IPS-15b (cell line): ENCODE results near the gene SPATA16.
"Not testable (repeated sequence)": the region's sequence is repeated elsewhere in the genome, so short reads cannot be mapped to it uniquely, and the experiment has no call there.

ENCODE experiments used
- H3K27me3 ChIP-seq: one replicate; pipeline ENCODE4 v1.6.1; 2013; ENCODE audit warnings: low read length; ENCODE audit not compliant: control insufficient read depth, insufficient read depth
- H3K36me3 ChIP-seq: one replicate; pipeline ENCODE4 v1.6.1; 2013; ENCODE audit warnings: low read length; ENCODE audit not compliant: control insufficient read depth, insufficient read depth
- H3K4me1 ChIP-seq: one replicate; pipeline ENCODE4 v1.6.1; 2013; ENCODE audit warnings: mild to moderate bottlenecking, low read length; ENCODE audit not compliant: control insufficient read depth, insufficient read depth
- H3K4me3 ChIP-seq: one replicate; pipeline ENCODE4 v1.5.1; 2013; ENCODE audit warnings: low read depth, low read length
- H3K9ac ChIP-seq: one replicate; pipeline ENCODE4 v1.6.1; 2013; ENCODE audit warnings: low read depth, mild to moderate bottlenecking, low read length
- H3K9me3 ChIP-seq: one replicate; pipeline ENCODE4 v1.6.1; 2013; ENCODE audit warnings: mild to moderate bottlenecking, low read length; ENCODE audit not compliant: control insufficient read depth, insufficient read depth

Gene SPATA16

DNA sequence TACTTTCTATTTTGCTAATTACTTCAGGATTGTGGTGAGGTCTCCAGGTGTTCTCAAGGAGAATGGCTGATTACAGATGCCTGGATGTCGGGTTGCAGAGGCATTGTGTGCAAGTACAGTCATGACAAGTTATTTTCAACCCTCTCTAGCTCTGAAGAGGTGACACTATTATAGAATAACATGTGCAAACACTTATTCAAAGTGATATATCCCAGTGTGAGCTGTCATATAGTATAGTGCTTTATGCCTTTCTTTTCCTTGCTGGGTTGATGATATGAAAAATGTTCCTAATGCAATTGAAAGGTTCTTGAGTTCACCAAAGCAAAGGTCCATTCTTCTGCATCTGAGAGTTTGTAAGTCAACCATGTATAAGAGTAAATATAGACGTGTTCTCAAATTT lies 167.2 kb downstream of the SPATA16 start:
- no peaks in the 10 kb centered on the region for H3K36me3 ChIP-seq
- H3K27me3 ChIP-seq: no peaks in the 10 kb centered on the region
- no peaks in the 10 kb centered on the region for H3K9me3 ChIP-seq
- H3K9ac ChIP-seq: no peak overlapping the region
- no peaks in the 10 kb centered on the region for H3K4me1 ChIP-seq
- H3K4me3 ChIP-seq: no peak overlapping the region

DNA sequence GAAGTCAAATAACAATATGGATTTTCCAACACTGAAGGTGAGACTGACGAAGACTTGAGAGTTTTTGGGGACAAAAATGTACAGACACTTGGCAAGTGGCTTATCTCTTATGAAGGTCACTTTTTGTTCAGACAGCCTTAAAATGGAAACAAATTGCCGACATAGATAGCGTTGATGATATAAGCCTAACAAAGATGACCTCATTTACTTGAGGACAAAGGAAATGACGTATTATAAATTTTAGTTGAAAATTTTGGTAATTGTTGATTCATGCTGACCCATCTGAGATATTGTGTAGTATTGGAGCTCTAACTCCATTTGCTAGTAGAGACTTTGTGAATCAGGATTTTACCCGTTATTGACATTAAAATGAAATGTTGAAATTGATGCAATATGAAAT lies 168.3 kb downstream of the SPATA16 start:
- no peaks in the 10 kb centered on the region for H3K36me3 ChIP-seq
- H3K4me3 ChIP-seq: no peak overlapping the region
- H3K9me3 ChIP-seq: no peaks in the 10 kb centered on the region
- no peak overlapping the region for H3K9ac ChIP-seq
- no peaks in the 10 kb centered on the region for H3K27me3 ChIP-seq
- no peaks in the 10 kb centered on the region for H3K4me1 ChIP-seq

DNA sequence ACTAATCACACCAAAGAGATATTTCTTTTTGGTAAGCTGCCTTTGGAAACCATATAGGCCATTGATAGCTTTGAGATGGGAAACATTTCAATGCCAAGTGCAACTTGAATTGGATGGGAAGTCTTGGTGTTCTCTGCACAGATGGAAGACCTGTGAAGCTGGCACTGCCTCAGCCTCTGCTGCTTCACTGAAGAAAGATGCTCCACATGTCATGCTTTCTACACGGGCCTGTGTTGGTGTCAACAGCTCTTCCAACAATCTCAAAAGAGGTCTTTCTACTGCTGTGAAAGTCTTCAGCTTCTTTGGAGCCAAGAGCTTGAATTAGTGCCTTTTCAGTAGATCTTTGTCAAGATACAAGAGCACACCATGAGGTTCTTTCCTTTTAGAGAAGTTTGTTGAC lies 169.0 kb downstream of the SPATA16 start:
- no peak overlapping the region for H3K9ac ChIP-seq
- H3K9me3 ChIP-seq: no peaks in the 10 kb centered on the region
- no peaks in the 10 kb centered on the region for H3K27me3 ChIP-seq
- H3K4me3 ChIP-seq: no peak overlapping the region
- no peaks in the 10 kb centered on the region for H3K36me3 ChIP-seq
- H3K4me1 ChIP-seq: no peaks in the 10 kb centered on the region

GRCh38 chr3:172968646-172969045 lies 172.4 kb downstream of the SPATA16 start:
- H3K9me3 ChIP-seq: no peaks in the 10 kb centered on the region
- no peaks in the 10 kb centered on the region for H3K27me3 ChIP-seq
- H3K4me1 ChIP-seq: no peaks in the 10 kb centered on the region
- H3K36me3 ChIP-seq: no peaks in the 10 kb centered on the region
- no peak overlapping the region for H3K9ac ChIP-seq
- H3K4me3 ChIP-seq: no peak overlapping the region

- Histone ChIP-seq H3K9ac (no peak overlapping the region), H3K4me3 (no peak overlapping the region), H3K4me1 (no peaks in the 10 kb centered on the region), H3K36me3 (no peaks in the 10 kb centered on the region), H3K27me3 (no peaks in the 10 kb centered on the region), H3K9me3 (no peaks in the 10 kb centered on the region)
Measured at GRCh38 chr3:172965256-172965655, 175.8 kb downstream of the SPATA16 start.

DNA sequence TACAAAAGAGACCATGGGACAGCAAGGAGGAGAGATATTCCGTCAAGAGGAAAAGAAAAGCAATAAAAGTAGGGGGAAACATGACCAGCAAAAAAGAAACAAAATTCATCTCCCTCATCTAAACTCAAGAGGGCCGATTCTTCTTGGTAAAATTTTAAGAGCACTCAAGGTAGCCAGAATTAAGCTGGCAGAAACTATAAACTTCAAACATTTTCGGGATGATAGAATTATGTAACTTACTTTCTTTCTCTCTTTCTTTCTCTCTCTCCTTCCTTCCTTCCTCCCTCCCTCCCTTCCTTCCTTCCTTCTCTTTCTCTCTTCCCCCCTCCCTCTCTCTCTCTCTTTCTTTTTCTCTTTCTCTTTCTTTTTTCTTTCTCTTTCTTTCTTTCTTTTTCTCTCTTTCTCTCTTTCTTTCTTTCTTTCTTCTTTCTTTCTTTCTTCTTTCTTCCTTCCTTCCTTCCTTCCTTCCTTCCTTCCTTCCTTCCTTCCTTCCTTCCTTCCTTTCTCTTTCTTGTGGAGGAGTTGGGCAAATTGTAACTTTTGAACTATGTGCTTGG lies 180.3 kb downstream of the SPATA16 start:
- not testable (repeated sequence) for H3K27me3 ChIP-seq, H3K9me3 ChIP-seq, H3K4me1 ChIP-seq, H3K36me3 ChIP-seq, H3K4me3 ChIP-seq, H3K9ac ChIP-seq

DNA sequence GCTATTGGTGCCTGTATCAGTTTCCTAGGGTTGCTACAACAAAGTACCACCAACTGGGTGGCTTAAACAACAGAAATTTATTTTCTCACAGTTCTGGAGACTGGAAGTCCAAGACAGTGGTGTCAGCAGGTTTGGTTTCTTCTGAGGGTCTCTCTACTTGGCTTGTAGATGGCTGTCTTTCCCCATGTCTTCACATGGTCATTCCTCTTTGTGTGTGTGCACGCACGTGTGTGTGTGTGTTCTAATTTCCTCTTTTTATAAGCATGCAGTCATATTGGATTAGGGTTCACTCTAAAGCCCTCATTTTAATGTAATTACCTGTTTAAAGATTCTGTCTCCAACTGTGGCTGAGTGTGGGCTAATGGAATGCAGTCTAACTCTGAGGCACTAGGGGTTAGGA lies 182.5 kb downstream of the SPATA16 start:
- Histone ChIP-seq H3K4me1 (no peaks in the 10 kb centered on the region), H3K4me3 (no peak overlapping the region), H3K27me3 (no peaks in the 10 kb centered on the region), H3K9me3 (no peaks in the 10 kb centered on the region), H3K36me3 (no peaks in the 10 kb centered on the region), H3K9ac (no peak overlapping the region)

GRCh38 chr3:172953571-172953970 lies 187.5 kb downstream of the SPATA16 start:
- no peak overlapping the region for H3K4me3 ChIP-seq
- H3K27me3 ChIP-seq: no peaks in the 10 kb centered on the region
- H3K4me1 ChIP-seq: no peaks in the 10 kb centered on the region
- H3K9ac ChIP-seq: no peak overlapping the region
- H3K36me3 ChIP-seq: no peaks in the 10 kb centered on the region
- H3K9me3 ChIP-seq: no peaks in the 10 kb centered on the region

DNA sequence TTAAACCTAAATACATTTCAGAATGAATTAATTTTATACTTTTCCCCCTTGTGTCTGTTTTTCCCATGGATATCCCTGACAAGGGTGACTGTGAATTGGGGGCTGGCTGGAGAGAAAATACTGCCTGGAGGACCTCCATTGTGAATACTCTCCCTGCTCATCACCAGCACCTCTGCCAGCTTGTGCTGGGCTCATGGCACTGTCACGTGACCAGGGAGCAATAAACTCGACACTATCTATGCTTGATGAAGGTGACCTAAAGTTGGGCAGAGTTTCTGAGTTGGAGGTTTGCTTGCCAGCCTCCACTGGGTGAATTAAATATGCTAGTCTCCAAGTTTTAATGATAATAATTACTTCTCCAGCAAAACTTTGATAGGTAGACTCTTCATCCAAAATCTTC lies 189.5 kb downstream of the SPATA16 start:
- Histone ChIP-seq H3K4me1 (no peaks in the 10 kb centered on the region), H3K4me3 (no peak overlapping the region), H3K27me3 (no peaks in the 10 kb centered on the region), H3K36me3 (no peaks in the 10 kb centered on the region), H3K9me3 (no peaks in the 10 kb centered on the region), H3K9ac (no peak overlapping the region)

GRCh38 chr3:172946061-172946460 lies 195.0 kb downstream of the SPATA16 start:
- Histone ChIP-seq H3K27me3 (no peaks in the 10 kb centered on the region), H3K9ac (no peak overlapping the region), H3K4me3 (no peak overlapping the region), H3K36me3 (no peaks in the 10 kb centered on the region), H3K4me1 (no peaks in the 10 kb centered on the region), H3K9me3 (no peaks in the 10 kb centered on the region)

DNA sequence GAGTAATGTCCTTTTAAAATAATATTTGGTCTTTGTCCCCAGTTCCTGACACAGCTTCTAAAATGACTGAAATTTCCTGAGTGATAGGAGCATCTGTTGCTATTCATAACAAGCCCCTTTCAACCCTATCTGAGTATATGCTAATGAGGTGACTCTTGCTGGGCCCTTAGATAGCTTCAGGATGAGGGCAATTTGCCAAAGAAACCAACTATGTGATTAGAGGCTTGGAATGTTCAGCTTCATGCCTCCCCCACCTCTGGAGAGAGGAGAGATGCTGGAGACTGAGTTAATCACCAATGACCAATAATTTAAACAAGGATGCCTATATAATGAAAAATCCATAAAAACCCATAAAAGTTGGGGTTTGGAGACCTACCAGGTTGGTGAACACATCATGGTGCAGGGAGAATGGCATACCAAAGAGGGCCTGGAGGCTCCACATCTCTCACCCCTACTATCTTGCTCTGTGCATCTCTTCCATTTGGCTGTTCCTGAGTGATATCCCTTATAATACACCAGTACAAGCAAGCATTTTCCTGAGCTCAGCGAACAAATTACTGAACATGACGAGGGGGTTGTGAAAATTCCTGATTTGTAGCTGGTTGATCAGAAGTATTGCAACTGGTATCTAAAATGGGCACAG lies 201.3 kb downstream of the SPATA16 start:
- Histone ChIP-seq H3K4me3 (no peak overlapping the region), H3K4me1 (no peaks in the 10 kb centered on the region), H3K9ac (no peak overlapping the region), H3K9me3 (no peaks in the 10 kb centered on the region), H3K36me3 (no peaks in the 10 kb centered on the region), H3K27me3 (no peaks in the 10 kb centered on the region)

DNA sequence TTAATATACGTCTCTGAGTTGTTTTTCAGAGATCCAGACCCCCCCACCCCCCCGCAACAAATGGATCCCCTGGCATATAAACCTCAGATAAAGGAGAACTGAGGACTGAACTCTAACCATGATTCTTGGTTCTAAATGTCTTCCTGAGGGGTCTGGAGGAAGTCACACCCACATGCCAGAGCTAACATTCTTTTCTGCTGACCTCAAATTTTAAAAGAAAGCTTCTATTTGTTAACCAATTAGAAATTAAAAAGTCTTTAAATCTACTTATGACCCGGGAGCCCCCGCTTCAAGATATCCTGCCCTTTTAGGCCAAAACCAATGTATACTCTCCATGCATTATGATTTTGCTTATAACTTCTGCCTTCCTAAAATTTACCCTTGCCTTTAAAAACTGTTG lies 202.2 kb downstream of the SPATA16 start:
- Histone ChIP-seq H3K9me3 (no peaks in the 10 kb centered on the region), H3K36me3 (no peaks in the 10 kb centered on the region), H3K4me3 (no peak overlapping the region), H3K9ac (no peak overlapping the region), H3K4me1 (no peaks in the 10 kb centered on the region), H3K27me3 (no peaks in the 10 kb centered on the region)
